Stimulated activated CD4-positive, alpha-beta T cell treated with anti-CD3 and anti-CD28 coated beads, Interleukin-1b, Interleukin-23, amount 100 ng/mL, for 24 hours (primary cell): ENCODE measurements around the gene TNFRSF4.

Source experiments
- DNase-seq, 4 experiments: peaks; one replicate each; pipeline ENCODE4 v3.0.0-alpha.2; 2020; ENCODE audit warnings: low read depth in 4 of 4, low spot score in 1 of 4

Gene TNFRSF4

DNA sequence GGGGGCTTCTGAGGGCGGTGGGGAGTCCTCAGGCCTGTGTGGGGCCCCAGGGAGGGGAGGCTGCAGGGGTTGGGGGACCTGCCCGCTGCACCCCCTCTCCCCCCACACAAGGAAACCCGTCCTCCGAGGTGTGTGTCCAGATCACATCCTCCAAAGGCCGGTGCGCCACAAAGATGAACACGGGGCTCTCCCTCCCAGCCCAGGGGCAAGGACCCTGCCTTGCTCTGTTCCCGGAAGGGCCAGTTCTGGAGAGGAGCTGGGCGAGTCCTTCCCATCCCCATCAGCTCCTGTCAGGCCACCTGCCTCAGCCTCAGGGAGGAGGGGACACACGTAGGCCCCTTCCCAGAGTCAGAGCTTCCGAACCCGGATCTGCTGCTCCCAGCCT is 42.8 kb downstream of the TNFRSF4 start:
- DNase-seq, result no peak

DNA sequence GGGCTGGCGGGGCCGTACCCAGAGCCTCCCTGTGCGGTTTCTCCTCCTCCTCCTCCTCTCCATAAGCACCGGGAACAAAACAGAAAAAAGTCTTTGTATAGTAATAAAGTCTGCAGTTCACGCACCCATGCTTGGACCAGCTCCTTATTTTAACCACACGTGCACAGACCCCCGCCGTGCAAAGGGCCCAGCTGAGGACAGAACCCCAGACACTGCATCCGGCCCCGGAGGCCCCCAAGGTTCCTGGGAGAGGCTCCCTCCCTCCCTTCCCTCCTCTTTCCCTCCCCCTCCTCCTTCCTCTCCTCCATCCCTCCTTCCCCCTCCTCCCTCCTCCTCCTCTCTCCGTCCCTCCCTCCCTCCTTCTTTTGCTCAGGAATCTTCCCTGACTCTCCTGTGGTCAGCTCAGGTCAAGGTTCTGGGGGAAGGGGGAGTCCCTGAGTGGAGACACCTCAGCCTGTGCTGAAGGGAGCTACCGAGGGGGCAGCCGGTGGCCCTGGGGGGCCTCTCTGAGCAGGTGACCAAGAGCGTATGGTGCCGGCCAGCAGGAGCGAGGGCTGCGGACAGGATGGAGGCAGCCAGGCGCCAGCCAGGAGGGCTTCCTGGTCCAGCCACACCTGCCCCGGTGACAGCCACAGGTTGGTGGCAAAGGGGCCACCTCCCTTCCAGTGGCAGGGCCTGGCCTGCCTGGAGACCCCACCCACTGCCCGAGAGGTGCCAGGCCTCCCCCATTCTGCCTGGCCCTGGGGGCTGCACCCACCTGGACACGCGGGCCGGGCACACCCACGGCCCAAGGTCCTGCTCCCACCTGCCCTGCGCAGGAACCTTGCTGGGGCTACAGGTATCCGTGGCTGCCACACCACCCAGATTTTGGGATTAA is 43.5 kb downstream of the TNFRSF4 start:
- no peak for DNase-seq

DNA sequence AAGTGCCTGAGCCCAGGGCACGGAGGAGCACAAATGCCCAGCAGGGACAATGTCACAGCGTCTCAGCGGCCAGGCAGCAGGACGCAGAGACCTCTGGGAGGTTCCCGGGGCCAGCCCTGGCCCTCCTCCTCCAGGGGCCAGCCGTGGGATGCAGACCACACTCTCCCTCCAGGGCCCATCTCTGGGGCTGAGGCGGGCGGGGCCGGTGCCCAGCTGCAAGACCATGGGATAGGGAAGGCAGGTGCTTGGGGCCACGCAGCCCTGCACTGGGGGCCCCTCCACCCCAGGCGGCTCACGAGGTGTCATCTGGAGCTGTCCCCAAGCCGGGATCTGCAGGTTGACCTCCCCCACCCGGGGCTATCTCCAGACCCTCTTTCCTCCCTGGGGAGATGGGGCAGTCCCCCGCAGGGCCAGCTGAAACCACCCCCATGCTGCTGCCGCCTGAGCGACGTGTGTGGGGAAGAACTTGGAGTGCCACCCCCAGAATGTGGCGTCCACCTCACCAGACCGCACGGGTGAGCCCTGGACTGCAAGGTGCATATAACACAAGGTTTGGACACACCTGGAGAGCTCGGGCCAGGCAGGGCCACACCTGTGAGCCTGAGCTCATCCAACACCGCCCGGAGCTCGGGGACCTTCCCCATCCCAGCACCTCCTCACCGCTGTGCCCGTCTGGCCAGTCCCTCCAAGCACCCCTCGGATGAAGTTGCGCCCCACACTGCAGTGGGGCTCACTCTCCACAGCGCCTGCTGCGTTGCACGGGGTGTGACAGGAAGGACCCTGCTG is 44.3 kb downstream of the TNFRSF4 start:
- DNase-seq, result no peak

DNA sequence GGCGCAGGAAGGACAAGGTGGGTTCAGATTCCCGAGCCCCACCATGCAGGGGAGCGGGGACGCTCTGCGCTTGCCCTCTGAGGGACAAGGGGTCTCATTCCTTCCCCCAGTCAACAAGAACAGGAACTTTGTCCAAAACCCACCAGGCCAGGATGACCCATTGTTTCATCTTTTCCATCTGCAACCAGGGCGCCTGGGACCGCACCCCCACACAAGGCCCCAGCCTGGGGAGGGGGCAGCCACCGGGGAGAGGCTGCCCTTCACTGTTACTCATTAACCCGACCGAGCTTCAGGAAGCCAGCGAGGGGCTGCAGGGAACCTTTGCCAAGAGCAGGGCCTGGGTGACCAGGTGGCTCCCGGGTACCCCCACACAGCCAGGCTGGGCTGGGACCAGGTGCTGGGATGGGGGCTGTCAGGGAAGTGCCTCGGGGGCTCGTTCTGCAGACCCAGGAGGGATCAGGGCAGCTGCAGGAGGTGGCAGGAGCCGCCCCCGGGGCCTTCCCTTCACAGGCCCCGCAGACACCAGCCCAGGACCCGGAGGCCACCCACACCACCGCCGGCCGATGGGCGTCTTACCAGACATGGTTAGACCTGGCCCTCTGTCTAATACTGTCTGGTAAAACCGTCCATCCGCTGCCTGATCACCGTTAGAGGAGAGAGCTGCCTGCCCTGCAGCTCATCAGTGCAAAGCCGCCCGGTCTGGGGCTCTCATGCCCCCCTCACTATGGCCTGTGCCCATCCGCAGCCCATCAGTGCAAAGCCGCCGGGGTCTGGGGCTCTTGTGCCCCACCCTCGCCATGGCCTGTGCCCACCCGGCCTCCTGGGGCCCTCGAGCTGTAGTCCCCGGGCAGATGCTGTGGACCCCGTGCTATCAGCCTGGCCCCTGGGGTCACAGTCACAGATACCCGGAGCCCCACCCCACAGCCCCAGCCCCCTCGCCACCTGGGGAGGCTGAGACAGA is 45.2 kb downstream of the TNFRSF4 start:
- no peak for DNase-seq

DNA sequence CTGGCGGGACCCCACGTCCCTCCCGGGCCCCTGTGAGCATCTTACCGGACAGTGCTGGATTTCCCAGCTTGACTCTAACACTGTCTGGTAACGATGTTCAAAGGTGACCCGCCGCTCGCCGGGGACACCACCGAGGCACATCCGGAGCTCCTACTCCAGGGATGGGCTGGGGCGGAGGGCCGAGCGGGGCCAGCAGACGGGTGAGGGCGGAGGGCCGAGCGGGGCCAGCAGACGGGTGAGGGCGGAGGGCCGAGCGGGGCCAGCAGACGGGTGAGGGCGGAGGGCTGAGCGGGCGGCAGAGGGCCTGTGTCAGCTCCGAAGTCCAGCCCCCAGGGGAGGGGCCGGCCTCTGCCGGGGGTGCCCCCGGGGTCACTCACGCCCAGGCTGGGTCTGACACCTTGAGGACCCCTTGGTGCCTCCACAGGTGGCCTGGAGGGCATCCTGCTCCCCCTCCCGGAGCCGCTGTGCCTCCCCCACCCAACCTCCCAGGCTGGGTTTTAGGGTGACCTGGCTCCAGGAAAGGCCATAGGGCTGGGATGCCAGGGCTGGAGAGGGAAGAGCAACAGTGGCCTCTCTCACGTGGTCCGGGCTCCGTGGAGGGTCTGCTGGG is 46.0 kb downstream of the TNFRSF4 start:
- DNase-seq, result no peak

DNA sequence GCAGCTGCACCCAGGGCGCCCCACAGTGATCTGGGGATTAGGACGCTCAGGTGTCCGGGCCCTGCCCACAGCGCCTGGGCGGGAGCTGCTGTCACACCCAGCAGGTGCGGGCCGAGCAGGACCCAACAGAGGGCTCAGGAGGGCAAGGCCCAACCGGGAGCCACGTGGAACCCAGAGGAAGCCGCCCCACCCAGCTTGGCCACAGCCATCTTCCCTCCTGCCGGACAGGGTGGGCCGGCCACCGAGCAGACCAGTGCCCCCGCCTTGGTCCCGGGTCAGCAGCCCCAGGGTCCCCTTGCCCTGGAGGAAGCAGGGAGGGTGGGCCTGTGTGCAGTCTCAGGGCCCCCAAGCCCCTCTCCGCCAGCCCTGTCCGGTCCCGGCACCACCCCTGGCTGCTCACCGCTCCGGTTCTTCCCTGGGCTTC is 46.5 kb downstream of the TNFRSF4 start:
- DNase-seq, result no peak

DNA sequence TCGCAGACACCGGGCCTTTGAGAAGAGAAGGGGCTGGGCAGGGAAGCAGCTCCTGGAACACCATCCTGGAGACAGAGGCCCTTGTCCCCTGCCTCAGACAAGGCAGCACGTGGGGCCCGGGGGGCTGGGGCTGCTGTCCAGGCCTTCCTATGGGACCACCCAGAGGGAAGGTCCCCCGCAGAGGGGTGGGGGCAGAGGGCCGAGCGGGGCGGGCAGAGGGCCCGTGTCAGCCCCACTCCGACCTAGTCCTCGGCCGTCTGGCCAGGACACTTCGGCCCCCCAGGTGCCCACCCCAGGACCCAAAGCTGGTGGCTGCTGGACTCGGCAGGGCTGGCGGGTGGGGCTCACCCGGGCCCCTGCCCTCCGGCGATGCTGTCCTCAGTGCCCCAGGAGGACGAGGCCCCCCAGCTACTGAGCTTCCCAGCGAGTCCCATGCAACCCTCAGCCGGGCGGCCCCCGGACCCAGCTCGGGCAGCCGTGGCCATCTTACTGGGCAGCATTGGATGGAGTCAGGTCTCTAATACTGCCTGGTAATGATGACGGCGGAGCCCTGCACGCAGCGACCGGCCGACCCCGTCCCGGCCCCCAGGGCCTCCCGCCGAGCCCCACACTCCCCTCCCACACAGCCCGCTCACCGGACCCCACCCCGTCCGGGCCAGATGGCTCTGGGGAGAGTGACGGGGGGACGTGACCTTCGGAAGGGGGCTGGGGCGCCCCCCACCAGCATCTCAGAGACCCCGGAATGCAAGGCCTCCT is 47.1 kb downstream of the TNFRSF4 start:
- DNase-seq, result no peak

DNA sequence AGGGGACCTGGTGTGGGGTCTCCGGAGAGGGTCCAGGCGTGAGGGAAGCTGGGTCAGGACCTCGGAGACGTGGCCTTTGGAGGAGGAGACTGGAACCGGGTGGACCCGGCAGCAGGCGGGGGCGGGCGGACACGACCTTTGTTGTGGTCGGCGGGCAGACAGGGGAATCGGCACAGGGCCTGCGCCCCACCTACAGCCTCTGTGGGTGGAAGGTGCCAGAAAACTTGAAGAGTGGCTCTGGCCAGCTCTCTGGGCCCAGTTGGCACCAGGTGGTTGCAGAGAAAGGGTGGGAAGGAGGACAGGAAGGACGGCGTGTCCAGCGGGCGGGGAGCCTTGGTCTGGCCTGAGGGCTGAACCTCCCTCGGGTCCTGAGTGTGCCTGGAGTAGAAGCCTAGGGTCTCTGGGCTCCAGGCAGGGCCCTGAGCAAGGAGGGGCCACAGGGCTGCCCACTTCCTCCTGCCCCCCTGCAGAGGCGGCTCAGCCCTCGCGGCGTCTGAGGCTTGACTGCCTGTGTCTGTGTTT is 48.0 kb downstream of the TNFRSF4 start:
- DNase-seq, result no peak

DNA sequence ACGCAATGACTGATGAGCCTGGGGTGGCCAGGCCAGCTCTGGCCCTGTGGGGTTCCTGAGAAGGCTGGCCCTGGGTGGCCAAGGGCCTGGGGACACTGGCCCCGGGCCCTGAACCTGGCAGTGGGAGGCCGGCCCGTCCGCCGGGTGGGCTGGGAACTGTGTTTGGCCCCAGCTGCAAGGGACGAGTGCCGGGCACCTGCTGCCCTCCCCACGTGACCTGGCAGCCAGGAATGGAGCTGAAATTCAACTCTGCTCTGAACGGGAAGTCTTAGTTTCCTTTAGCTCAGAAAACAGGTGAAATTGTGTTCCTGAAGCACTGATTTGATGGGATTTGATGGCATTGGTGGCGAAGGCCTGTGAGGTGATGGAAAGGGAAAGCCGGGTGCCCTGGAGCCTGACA is 48.5 kb downstream of the TNFRSF4 start:
- no peak for DNase-seq

DNA sequence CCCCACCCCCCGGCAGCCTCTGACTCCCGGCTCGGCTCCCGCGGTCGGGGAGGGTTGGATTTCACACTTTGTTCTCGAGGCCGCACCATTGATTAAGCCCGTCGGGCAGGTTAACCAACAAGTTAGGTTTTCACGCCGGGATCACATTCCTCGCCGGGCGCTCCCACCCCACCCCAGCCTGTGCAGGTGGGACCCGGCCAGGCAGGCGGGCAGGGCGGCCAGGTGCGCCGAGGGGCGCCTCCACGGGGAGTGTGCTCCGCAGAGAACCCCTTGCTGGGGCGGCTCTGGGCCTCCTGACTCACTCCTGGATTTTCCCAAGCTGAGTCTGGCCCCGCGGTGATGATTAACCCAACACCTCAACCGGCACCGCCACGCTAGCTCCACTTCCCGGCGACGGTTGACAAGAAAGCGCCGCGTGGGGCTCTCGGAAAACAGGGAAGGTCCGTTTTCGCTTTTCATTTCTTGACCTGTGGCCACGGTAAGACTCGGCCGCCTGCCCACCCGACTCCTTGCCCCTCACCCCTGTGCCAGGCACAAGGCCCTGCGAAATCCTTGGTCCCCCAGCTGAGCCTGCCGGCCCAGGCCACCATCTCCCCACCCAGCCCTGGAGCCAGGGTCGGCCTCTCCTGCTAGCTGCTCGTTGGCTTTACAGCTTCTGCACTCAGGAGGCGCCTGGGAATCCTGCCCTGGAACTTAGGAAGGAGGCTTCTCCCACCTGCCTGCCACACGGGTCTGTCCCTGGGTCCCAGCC is 49.1 kb downstream of the TNFRSF4 start:
- no peak for DNase-seq

DNA sequence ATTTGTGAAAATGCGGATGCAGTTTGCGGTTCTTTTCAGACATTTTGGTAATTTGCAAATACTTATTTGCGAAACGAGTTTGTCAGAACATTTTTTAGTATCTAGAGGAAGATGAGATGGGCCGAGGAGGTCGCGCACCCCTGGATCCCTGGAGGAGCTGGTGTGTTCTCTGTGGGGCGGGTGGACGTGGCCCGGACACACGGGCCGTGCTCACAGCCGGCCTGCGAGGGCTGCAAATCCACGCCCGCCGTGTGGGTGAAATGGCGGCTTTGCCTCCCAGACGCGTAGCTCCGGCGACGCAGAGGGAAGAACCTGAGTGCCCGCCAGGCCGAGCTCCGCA is 49.6 kb downstream of the TNFRSF4 start:
- DNase-seq, result no peak

DNA sequence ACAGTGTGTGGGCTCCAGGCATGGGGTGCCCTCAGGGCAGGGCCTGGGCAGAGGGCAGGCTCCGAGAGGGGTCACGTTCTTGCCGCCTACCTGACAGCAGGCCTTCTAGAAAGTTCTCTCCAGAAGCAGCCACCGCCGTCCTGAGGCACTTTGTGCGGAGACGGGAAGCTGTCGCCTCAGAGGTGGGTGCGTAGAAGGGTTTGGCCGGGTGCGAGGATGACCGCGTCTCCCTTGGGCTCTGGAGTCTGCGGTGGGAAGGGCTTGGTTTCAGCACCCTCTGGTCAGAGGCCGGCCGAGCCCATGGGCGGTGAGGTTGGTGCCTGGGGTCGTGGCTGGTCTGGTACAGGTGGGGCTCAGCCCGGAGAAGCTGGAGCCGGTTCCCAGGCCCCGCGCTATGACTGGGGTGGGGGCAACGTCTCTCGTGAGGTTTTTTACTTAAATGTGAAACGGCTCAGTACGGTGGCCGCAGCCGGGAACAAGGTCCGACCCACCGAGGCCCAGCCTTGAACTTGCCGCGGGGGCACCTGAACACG is 50.3 kb downstream of the TNFRSF4 start:
- DNase-seq, result no peak

DNA sequence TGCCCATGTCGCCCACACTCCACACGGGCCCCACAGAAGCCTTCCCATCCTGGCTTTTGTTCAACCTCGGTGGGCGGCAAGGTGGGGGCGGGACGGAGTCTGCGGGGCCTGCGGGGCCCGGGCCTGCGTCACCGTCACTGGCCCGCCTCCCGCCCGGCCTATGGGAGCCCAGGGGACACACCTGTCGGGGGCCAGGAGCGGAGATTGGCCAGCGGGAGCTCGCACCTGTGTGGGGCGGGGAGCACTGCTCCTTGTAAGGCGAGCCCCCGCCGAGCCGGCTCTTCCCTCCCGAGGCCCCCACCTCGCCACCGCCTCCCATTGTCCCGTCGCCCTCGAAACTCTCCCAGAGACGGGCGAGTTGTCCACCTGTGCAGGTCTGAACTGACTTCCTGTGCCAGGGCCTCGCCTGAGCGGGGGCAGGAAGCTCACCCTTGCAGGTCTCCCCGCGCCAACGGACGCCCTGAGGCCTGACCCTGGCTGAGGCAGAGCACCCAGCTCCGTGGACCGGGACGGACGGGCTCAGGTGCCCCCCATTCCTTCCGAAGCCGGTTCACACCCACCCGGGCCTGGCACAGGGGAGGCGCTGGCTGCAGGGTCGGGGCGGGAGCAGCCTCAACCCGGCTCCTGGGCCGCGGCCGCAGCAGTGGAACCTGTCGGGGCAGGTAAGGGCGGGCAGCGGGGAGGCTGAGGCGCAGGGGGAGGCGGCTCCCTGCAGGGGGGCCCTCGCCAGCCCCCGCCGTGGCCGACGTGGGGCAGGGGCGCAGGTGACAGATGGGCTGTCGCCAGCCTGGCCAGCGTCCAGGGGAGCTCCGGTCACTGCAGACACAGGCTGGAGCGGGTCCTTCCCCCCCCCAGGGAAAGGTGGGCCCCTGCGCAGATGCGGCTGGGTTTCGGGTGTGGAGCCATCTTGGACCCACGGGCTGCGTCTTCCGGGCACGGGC is 51.1 kb downstream of the TNFRSF4 start:
- DNase-seq, result no peak

DNA sequence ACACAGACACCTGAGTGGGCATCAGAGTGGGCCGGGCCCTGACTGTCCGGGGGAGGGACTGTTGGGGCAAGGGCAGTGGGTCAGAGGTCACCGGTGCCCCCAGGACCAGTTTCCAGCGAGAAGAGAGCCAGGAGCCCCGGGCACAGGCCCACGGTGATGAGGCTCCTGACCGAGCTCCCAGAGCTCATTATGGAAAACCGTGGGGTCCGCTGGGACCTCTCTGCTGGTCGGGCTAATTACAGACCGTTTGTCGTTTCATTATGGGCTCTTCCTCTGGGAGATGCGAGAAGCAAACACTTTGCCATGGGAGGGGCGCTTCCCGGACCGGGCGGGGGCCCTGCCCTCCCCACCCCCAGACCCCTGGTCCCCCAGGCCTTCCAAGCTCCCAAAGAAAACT is 52.3 kb downstream of the TNFRSF4 start:
- no peak for DNase-seq
